H7 (cell line): ENCODE measurements around the gene ARL6. TPM values are rescaled to one million over a fixed set of nuclear protein-coding genes. Genes with fewer than 3 reads are reported as not detected.

ENCODE experiments used
- DNase-seq: peaks from one replicate; pipeline ENCODE4 v3.0.0; 2012
- H3K27me3 ChIP-seq: 2 replicates; pipeline ENCODE4 v1.6.0; 2011; ENCODE audit warnings: mild to moderate bottlenecking, low read length; ENCODE audit not compliant: control insufficient read depth, insufficient read depth
- H3K36me3 ChIP-seq: replicated peaks from 2 replicates; pipeline ENCODE4 v1.5.1; 2011; ENCODE audit warnings: low read length; ENCODE audit not compliant: control insufficient read depth, insufficient read depth
- H3K4me3 ChIP-seq: 2 replicates; pipeline ENCODE4 v1.5.1; 2011; ENCODE audit warnings: low read depth, mild to moderate bottlenecking, control low read depth, low read length, moderate library complexity; ENCODE audit not compliant: insufficient read depth
- total RNA-seq: library from RNA; depleted of rRNA; stranded (reverse); fragments of >200 nt; shearing (Covaris generic); gene quantifications from 2 replicates; pipeline ENCODE4 v1.2.3, GENCODE V29; 2014; rRNA removed

The ARL6 gene, protein sequence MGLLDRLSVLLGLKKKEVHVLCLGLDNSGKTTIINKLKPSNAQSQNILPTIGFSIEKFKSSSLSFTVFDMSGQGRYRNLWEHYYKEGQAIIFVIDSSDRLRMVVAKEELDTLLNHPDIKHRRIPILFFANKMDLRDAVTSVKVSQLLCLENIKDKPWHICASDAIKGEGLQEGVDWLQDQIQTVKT
- 3.6 and 5.2 TPM in 2 replicates for total RNA-seq

DNA sequence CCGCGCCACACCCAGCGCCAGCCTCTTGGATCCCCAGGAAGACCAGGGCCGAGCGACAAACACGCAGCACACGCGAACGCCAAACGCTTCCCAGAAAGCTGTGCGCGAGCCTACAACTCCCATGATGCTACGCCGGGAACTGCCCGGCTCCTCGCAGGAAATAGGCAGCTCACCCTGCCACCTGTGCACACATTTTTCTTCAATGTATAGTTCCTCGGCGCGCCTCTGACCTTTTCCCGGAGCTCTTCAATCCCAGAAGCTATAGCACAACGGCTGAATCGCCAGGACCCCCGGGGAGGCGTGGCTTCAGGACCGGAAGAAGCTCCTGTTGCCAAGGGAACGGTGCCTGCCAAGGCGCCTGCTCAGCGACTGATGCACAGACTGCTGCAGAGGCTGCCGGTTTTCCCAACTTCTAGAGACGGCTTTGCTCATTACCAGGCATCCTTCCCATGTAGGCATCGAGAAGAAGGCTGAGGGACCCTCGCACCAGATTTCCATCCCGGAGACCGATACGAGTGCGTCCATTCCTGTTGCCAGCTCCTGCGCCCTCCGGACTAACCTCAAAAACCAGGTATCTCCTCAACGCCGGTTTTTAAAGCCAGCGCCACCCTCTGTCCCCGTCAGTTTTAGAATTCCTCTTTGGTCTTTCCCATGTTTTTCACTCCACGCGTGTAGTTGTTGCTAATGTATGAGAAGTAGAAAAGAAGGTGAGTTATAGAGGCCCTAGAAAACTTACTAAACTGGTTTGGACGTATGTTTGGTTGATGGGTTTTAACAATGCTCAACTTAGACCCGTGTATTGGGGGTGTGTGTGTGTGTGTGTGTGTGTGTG is at the start of gene ARL6:
TSS of gene ARL6 (plus strand) at position 352 of the 832 bp plus-strand sequence. CDS start 3,350 bp downstream, outside the sequence.
- Histone ChIP-seq H3K27me3 (no peaks in the 10 kb centered on the region), H3K4me3 (peak within 1 kb of the TSS; percentile 82), H3K36me3 (no peaks in the 10 kb centered on the region)
- DNase-seq: peak; percentile 67

DNA sequence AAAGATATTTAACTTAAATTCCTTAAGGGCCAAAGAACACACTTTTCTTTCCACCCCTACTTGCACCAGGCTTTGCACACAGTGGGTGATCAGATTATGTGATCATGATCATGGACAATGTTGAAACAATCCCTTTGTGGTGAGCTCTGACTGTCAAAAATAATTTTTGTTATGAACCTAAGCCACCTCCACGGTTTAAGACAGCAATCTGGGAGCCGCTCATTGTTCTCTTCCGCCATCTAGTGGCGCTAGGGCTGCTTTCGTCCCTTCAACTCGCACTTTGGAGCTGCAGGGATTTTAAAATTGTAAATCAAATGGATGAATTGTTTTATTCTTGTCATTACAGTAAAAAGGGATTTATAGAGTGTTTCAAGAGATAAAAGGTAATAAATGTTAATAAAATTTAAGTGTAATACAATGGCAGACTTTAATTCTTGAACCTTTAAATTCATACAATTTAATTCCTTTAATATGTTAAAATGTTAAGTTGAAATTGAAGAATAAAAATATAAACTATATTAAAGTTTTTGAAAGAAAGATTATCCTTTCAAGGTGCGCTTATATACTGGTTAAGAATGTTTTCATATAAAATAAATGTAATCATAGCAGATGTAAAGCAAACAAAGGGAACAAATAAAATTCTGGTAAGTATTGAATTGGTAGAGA is 45.3 kb upstream of the ARL6 start:
- H3K27me3 ChIP-seq: no peaks in the 10 kb centered on the region
- peak; percentile 59 for DNase-seq
- H3K4me3 ChIP-seq: no peak overlapping the region
- no peaks in the 10 kb centered on the region for H3K36me3 ChIP-seq

DNA sequence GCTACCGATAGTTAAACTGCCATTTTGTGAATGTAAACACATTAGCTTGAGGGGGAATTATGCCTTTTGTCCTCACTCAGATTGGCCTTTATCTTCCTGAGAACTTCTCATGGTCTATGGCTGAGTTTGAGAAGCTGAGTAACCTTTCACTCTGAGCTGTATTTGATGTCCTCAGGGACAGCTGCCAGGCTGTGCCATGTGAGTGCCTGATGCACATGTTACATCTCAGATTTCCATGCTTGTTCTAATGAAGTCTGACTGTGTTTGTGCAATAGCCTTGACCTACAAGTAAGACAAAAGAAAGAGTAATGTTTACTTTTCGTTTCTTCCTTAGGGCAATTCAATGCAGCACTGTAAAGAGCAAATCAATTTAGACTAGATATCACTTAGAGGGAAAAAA is 44.1 kb upstream of the ARL6 start:
- Histone ChIP-seq H3K27me3 (no peaks in the 10 kb centered on the region), H3K36me3 (no peaks in the 10 kb centered on the region), H3K4me3 (no peak overlapping the region)
- DNase-seq: no peak

DNA sequence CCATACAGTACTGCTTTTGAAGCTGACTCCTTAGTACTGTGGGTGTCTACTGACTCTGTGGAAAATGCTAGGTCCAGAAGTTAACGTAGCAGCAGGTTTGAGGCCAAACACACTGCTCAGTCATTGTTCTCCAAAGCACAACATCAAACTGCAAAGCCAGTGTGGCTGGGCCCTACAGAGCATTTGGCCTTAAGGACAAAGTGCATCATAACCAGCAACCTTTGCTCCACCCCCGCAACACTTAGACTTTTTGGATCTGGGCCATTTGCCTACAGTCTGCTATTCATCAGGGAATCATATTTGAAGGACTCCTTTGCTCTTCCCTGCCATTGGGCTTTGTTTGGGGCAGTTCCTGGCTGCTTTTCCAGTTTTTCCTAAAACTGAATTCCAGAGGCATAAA is 43.1 kb upstream of the ARL6 start:
- no peaks in the 10 kb centered on the region for H3K27me3 ChIP-seq
- no peaks in the 10 kb centered on the region for H3K36me3 ChIP-seq
- DNase-seq: no peak
- H3K4me3 ChIP-seq: no peak overlapping the region

DNA sequence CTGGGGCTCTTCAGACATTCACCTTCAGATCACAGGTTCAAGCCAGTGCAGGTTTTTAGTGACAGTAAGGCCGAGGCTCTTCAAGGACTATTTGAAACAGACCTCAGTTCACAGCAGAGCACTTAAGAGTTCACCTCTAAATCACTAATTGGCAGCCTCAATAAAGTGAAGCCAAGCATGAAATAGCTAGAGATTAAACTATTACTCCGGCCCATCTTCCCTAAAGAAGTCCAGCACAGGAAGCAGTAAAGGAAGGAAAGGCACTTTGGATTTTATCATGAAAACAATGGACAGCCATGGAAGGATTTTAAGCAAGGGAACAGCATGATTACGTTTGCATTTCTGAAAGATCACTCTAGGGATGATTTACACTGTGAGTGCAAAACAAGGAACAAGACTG is 27.6 kb upstream of the ARL6 start:
- no peaks in the 10 kb centered on the region for H3K36me3 ChIP-seq
- no peak overlapping the region for H3K4me3 ChIP-seq
- DNase-seq: no peak
- no peaks in the 10 kb centered on the region for H3K27me3 ChIP-seq

DNA sequence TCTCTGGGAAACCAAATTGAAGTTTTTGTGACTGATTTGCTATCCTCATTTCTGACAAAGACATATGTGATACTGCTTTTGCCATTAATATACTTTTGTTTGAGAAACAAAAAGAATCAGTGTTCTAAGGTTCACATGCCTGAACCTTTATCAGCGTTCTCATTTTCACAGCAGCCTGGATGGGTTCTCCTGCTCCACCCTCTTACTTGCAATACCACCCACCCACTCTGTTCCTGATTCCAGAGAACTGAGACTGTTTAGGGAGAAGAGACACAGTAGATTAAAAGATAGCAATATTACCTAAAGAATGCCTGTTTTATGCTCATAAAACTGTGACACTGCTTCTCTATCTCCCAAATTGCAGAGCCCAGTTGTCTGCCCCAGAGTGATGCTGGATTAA is 25.8 kb upstream of the ARL6 start:
- Histone ChIP-seq H3K27me3 (no peaks in the 10 kb centered on the region), H3K36me3 (no peaks in the 10 kb centered on the region), H3K4me3 (no peak overlapping the region)
- DNase-seq: no peak

DNA sequence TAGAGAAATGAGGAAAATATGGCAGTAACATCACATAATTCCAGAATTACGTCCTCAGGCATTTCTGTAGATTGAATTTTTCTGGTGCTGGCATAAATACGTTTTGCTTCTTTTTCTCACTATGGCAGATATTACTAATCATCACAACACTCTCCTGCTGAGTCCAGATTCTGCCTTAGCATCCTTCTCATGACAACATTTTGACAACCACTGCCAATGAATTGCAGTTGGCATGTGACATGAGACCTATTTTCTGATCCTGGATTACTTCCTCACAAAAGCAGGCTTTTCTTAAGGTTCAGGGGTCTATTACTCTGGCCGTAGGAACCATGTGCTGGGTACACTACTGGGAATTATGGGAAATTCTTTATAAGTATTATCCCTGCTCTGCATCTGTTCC is 22.5 kb upstream of the ARL6 start:
- DNase-seq: no peak
- H3K4me3 ChIP-seq: no peak overlapping the region
- H3K36me3 ChIP-seq: no peaks in the 10 kb centered on the region

DNA sequence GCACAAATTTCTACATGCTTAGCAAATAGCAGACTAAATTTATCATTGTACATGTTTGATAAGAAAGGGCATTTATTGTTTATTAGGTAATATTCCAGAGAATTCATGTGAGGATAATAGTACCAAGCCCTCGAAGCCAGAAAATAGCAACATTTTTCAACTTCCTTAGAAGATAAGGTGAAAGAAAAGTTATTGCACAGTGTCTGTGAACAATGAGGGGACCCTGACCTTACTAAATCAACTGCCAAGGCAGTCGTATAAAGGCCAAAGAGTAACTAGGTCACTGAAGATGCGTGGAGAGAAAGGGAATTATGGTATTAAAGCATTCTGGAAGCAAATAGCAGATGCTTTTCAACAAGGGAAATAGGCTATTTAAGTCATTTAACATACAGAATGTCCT is 20.3 kb upstream of the ARL6 start:
- Histone ChIP-seq H3K36me3 (no peaks in the 10 kb centered on the region), H3K27me3 (no peaks in the 10 kb centered on the region), H3K4me3 (no peak overlapping the region)
- no peak for DNase-seq

More for the DNA sequence above, 22.5 kb upstream of the ARL6 start:
- H3K27me3 ChIP-seq: no peaks in the 10 kb centered on the region

DNA sequence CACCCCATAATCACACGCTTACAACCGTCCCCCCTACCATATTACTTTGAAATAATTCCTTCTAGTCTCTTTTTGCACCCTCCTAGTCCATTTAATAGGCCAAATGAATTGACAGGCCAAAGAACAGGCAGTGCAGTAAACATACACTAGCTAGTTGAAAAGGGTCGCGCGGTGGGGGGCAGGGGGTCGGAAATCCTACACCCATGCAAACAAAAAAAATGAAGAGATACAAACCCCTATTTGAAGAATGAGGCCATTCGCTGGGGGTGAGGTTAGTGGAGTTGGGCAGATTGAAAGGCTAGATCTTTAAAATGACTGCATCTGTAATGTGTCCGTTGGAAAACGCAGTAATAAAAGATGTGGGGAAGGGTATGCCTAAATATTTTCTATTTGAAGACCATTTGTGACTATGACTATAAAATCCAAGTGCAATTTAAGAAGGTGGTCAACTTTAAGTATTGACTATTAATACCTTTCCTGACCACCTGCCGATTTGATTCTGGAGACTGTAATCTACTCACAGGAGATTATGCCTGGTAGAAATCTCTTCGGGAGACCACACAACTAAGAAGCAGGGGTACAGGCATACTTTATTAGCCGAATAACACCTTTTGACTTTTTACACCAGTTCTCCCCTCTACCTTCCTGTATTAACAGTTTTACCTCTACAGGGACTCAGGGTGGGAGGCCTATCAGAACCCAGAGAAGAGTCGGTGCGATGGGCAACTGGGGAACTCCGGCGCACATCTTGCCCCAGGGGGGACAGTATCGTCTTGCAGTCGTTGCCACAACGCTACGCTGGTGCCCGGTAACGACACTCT is 762 bp upstream of the ARL6 start:
- peak; percentile 8 for DNase-seq
- peak overlapping the region; percentile 82 for H3K4me3 ChIP-seq
- H3K27me3 ChIP-seq: no peaks in the 10 kb centered on the region
- no peaks in the 10 kb centered on the region for H3K36me3 ChIP-seq

DNA sequence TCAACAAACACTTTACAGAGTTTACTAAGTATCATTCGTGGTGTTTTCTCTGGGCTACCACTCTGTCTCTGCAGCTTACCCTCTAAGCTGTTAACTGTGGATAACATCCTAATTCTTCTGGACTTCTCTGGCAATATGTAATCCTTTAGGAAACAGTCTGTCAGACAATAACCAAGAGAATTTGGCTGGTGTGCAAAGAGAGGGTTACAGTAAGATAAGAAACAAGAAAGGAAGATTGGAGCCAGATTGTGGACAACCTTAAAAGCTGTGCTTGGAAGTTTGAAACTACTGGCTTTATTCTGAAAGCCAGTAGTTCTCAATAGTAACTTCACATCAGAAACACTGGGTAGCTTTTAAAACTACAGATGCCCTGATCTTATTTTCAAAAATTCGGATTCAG is 778 bp downstream of the ARL6 start:
- no peaks in the 10 kb centered on the region for H3K27me3 ChIP-seq
- no peak for DNase-seq
- H3K4me3 ChIP-seq: peak overlapping the region; percentile 82; the same call in 1 of the 2 replicates
- no peaks in the 10 kb centered on the region for H3K36me3 ChIP-seq

DNA sequence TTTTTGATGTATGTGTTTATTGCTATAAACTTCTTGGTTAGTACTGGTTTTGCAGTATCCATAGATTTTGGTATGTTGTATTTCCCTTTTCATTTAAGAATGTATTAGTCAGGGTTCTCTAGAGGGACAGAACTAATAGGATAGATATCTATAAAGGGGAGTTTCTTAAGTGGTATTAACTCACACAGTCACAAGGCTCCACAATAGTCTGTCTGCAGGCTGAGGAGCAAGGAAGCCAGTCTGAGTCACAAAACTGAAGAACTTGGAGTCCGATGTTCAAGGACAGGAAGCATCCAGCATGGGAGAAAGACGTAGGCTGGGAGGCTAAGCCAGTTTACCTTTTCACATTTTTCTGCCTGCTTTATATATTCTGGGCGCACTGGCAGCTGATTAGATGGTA is 8.4 kb downstream of the ARL6 start:
- no peaks in the 10 kb centered on the region for H3K36me3 ChIP-seq
- H3K27me3 ChIP-seq: no peaks in the 10 kb centered on the region
- no peak overlapping the region for H3K4me3 ChIP-seq
- no peak for DNase-seq

DNA sequence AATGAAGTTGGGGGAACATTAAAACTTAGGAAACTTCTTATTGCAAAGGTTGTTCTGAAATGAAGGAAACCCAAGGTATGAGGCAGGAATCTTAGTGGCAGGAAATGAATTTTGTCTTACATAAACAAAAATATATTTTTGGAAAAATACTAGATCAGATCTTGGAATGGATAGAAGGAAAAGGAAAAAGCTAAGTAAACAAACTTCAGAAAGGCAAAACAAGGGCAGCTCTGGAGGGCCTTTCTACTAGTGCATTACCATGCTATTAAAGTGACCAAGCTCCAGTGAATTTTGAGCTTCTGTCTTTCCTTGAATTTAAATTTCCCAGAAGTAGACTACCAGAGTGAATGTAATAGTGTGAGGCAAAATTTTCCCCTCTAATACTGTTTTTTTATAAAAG is 13.6 kb downstream of the ARL6 start:
- Histone ChIP-seq H3K4me3 (no peak overlapping the region), H3K36me3 (no peaks in the 10 kb centered on the region), H3K27me3 (no peaks in the 10 kb centered on the region)
- DNase-seq: no peak

DNA sequence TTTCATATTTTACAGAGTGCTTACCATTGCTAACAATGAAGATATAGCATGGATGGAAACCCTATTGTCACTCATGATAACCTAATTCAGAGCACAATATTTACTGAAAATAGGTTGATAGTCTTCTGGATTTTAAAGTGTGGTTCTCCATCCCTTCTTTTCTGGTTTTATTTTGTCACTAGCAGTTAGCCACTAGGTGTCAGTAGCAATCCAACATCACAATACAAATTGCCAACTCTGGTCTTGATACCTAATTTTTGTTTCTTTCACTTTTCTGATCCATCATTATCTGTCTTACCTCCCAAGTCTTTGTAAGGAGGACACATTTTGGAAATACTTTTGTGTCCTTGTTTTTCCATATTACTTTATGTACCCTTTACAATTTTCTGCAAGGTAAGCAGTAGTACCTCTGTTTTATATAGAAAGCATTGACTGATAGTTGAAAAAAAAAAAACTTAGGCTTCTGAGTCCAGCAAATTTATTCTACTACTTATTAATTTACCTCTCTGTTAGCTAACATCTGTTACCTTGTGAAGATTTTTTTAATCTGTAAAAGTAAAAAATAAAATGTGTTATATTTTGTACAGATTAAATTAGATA is 29.0 kb downstream of the ARL6 start:
- Histone ChIP-seq H3K36me3 (no peaks in the 10 kb centered on the region), H3K4me3 (no peak overlapping the region), H3K27me3 (no peaks in the 10 kb centered on the region)
- DNase-seq: no peak

DNA sequence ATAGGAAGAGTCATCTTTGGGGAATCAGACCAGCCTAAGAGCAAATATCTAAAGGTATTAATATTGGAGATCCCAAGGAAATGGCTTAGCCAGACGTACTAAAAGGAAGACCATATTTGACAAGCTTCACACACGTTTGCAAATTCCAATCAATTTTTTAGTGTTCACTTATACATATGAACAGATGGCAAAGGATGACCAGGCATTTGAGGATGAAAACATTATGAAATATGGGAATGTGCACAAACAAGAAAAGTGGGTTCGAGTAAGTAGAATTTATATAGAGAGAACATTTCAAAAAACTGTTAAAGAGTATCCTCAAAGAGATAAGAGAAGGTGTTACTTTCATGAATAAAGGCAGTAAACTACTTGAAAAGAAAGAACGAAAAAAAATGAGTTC is 31.4 kb downstream of the ARL6 start:
- Histone ChIP-seq H3K36me3 (no peaks in the 10 kb centered on the region), H3K27me3 (no peaks in the 10 kb centered on the region), H3K4me3 (no peak overlapping the region)
- DNase-seq: no peak
